Skeletal muscle cell (primary cell): ENCODE measurements around the gene GREB1L.

Experiments used
- DNase-seq: peaks from one replicate; pipeline ENCODE4 v3.0.0-alpha.2; 2010; ENCODE audit warnings: low read depth
- H3K4me3 ChIP-seq: 2 replicates; pipeline ENCODE4 v1.5.1; 2011; ENCODE audit warnings: low read depth, mild to moderate bottlenecking, control low read depth, low read length, moderate library complexity

GREB1L gene

DNA sequence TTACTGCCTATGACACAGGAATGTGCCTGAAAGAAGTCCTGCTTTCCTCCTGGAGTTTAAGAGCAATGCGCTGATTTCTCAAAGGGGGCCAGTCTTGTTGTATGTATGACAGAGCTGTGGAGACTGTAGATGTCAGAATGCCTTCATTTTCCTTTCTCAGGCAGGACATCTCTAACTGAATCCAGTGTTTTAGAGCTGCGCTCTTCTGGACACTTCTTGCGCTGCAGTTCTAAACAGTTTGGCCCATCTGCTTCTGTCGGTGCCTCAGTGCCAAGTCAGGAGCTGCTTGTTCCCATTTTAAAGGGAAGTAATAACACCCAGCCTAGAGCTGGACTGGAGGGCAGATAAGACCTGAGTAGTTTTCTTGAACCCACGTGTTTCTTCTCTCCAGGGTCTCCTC, 267.0 kb downstream of the GREB1L start:
- DNase-seq = no peak
- no peak overlapping the region for H3K4me3 ChIP-seq

DNA sequence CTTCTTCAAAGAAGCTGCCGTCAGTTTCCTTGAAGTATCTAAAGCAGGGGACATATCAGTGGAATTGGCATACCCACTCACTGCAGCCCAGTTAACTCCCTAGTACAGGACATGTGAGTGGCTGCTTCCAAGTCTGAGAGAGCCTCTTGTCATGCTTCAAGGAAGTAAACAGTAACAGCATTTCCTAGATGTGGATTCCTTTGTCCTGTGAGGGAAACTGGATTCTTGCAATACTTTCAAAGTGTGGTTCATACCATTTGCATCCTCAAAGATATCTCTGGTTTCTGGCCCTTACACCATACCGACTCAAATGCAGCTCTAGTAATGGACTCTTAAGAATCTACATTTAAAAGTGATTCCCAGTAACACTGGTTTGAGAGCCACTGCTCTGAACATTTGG, 271.3 kb downstream of the GREB1L start:
- DNase-seq = no peak
- no peak overlapping the region for H3K4me3 ChIP-seq

- no peak for DNase-seq
- H3K4me3 ChIP-seq = no peak overlapping the region
Observed at GRCh38 chr18:21513741-21514140, 271.7 kb downstream of the GREB1L start.

- H3K4me3 ChIP-seq = no peak overlapping the region
- DNase-seq = no peak
Observed at GRCh38 chr18:21522530-21522929, 280.5 kb downstream of the GREB1L start.

DNA sequence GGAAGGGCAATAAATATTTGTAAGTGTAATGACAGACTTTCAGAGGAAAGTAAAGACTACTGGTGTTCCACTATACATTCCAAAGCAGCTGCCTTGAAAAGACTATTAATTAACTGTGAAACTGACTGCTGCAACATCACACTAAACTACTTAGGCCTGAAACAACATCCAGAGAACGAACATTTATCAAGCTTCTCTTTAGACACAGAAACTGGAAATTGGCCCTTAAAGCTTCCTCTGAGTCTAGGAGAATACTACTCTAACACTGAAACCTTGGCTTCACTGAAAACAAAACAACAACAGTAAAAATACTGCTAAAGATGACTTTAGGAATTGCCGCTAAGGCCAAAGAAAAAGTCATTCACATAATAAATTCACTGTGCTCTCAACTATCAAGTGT, 283.9 kb downstream of the GREB1L start:
- DNase-seq = no peak
- H3K4me3 ChIP-seq = no peak overlapping the region

GRCh38 chr18:21526463-21526862, 284.4 kb downstream of the GREB1L start:
- no peak for DNase-seq
- H3K4me3 ChIP-seq = no peak overlapping the region

DNA sequence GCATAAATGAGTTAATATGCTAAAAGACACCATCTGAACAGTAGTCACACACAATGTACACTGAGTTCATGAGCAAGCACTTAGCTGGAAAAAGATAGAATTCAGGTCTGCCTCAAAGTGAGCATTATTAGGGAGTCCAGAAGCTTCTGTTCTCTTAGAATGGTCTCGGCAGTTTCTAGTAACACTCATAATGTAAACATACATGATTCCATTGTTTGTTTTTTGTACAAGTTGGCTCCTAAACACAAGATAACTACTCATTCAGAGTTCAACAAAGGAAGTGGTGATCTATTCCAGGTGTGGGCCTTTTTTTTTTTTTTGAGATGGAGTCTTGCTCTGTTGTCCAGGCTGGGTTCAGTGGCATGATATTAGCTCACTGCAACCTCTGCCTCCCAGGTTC, 292.3 kb downstream of the GREB1L start:
- H3K4me3 ChIP-seq = no peak overlapping the region
- no peak for DNase-seq

DNA sequence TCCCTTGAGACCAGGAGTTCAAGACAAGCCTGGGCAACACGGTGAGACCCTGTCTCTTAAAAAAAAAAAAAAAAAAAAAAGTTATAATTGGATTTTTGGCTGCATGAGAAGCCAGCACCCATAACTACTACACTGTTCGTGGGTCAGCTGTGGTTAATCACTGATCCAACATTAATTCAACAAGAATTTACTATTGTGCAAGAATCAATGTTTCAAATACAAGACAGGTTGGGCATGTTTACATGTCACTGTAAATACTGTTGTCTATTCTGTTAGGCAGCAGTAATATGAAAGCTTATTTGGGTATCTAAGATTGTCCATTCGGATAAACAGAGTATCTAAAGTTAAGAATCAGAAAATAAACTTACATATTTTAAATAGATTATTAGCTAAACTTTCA, 296.2 kb downstream of the GREB1L start:
- no peak overlapping the region for H3K4me3 ChIP-seq
- no peak for DNase-seq

DNA sequence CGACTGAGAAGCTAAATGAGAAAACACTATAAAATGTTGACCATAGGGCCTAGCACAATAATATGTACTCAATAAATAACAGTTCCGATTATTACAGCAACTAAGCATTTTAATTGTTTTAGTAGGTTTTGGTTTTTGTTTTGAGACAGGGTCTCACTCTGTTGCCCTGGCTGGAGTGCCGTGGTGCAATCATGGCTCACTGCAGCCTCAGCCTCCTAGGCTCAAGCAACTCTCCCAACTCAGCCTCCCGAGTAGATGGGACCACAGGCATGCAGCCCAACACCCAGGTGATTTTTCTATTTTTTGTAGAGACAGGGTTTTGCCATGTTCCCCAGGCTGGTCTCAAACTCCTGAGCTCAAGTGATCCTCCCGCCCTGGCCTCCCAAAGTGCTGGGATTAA, 304.4 kb downstream of the GREB1L start:
- DNase-seq = no peak
- no peak overlapping the region for H3K4me3 ChIP-seq

- H3K4me3 ChIP-seq = no peak overlapping the region
- DNase-seq = no peak
Observed at GRCh38 chr18:21548647-21549046, 306.6 kb downstream of the GREB1L start.

DNA sequence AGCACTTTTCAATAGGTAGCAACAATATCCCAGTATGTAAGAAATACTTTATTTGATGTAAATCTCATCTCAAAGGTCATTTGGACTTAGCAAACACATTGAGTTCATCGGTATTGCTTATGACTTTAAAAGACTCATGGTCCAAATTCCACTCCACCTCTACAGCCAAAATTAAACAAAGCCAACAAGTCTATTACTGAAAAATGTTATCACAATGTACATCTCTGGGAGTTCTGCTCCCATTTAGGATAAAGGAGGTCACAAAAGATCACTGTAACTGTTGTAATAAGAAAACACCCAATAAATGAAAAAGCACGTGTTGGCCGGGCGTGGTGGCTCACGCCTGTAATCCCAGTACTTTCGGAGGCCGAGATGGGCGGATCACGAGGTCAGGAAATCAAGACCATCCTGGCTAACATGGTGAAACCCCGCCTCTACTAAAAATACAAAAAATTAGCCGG, 308.5 kb downstream of the GREB1L start:
- DNase-seq = no peak
- H3K4me3 ChIP-seq = no peak overlapping the region

- H3K4me3 ChIP-seq = no peak overlapping the region
- DNase-seq = no peak
Observed at GRCh38 chr18:21557607-21558253, 315.7 kb downstream of the GREB1L start.

DNA sequence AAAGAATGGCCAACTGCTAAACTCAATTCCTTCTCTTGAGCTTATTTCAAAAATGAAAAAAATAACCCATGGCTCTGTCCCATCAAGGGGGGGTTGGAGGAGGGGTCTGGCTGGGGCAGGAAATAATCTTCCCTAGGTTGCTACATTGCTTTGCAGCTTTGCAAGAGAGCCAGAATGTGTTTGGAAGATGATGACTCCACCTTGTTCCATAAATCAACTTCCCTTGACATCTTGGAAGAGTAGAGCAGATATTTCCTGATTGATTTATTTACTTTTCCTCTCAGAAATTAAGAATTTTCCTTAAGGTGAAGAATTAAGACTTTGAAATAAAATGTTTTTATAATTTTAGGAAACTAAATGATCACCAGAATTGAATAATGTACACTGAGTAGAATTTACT, 317.2 kb downstream of the GREB1L start:
- DNase-seq = no peak
- no peak overlapping the region for H3K4me3 ChIP-seq

DNA sequence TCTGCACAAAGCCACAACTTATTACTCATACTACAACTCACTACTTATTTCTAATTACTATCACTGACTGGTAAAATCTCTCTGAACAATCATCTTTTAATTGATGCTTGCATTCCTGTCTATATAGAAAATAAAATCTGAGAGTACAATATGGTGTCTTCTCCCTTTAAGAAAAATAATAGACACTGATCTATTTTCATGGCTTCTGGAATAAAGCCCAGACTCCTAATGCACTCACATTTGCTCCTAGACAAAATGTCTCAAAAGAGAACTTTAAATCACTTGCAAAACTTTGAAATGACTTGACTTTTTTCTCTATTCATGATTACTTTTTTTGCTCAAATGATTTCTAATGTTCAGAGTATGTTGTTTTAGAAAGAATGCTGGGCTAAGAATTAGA, 329.7 kb downstream of the GREB1L start:
- H3K4me3 ChIP-seq = no peak overlapping the region
- no peak for DNase-seq
